Stimulated activated CD8-positive, alpha-beta memory T cell treated with anti-CD3 and anti-CD28 coated beads, Interleukin-12 subunit alpha, Interleukin-12 subunit beta, amount 100 ng/mL, for 4 hours (primary cell): ENCODE measurements around the gene FNBP1.

ENCODE experiments used
- DNase-seq: peaks from one replicate; pipeline ENCODE4 v3.0.0-alpha.2; 2020; ENCODE audit warnings: low read depth

The FNBP1 gene

DNA sequence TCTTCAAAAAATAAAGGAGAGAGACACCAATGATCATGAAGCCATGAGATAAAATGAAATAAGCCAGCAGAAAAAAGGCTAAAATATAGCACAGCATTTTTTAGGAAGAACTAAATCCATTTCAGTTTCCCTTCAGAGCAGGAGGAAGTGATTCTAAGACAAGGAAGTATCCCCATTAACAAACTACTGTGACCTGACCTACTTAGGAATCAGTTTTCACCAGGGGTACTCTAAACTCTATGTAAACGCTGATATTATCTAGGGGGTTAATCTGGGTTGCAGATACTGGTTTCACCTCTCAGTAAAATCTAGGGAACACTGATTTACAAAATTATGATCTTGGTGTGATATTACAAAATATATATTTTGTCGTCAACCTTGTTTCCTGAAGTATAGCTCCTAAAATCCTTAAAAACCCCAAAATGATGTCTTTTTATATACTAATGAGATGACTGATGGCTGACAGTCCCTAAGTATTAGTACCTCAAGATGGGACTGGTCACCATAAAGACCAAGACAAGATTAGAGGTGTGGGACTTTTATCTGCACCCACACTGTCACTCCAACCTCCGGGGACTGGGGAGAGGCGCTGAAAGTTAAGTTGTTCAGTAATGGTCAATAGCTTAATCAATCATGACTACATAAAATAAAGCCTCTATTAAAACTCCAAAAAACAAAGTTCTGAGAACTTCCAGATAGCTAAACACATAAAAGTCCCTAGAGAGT lies 2.9 kb upstream of the FNBP1 start:
- DNase-seq = no peak

DNA sequence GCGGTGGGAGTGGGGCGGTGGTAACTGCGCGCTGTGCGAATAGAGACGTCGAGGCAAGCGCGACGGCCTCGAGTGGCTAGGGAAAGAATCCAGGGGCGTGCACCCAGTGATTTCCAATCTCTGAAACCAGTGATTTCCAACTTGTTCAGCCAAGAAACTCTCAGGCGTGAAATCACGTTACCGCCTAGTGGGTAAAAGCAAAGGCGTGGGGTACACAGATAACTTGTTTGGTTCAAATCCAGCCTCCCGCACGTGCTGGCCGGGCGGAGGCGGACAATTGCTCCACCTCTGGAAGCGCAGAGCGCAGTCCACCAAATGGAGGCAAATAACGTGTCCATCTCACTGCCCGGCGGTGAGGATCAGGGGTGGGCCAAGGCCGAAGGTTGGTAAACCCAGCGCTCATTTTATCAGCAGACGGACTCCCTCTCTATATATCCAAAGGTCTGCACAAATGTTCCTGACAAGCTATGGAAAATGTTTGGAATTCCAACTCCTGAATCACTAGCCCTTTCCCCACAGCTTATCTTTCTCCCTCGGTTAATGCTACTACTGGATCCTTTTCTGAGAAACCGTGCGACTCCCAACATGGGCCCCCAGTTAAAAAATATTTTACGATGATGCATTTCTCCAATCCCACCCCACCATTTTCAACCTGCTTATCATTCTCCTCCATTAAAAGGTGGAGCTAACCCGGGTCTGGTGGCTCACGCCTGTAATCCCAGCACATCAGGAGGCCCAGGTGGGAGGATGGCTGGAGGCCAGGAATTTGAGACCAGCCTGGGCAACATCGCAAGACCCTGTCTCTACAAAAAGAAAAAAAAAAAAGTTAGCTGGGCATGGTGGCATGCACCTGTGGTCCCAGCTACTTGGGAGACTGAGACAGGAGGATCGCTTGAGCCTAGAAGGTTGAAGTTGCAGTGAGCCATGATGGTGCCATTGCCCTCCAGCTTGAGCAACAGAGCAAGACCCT lies 950 bp upstream of the FNBP1 start:
- no peak for DNase-seq

- no peak for DNase-seq
Observed at GRCh38 chr9:130042406-130042884, 544 bp downstream of the FNBP1 start.

GRCh38 chr9:130041648-130042405 lies 1.2 kb downstream of the FNBP1 start:
- DNase-seq = no peak

- no peak for DNase-seq
Observed at GRCh38 chr9:130040984-130041647, 1.9 kb downstream of the FNBP1 start.

GRCh38 chr9:130039528-130040147 lies 3.4 kb downstream of the FNBP1 start:
- no peak for DNase-seq

- no peak for DNase-seq
Observed at GRCh38 chr9:130036099-130036498, 6.9 kb downstream of the FNBP1 start.

GRCh38 chr9:130034570-130034969 lies 8.4 kb downstream of the FNBP1 start:
- no peak for DNase-seq

GRCh38 chr9:130030651-130031127 lies 12.3 kb downstream of the FNBP1 start:
- no peak for DNase-seq

DNA sequence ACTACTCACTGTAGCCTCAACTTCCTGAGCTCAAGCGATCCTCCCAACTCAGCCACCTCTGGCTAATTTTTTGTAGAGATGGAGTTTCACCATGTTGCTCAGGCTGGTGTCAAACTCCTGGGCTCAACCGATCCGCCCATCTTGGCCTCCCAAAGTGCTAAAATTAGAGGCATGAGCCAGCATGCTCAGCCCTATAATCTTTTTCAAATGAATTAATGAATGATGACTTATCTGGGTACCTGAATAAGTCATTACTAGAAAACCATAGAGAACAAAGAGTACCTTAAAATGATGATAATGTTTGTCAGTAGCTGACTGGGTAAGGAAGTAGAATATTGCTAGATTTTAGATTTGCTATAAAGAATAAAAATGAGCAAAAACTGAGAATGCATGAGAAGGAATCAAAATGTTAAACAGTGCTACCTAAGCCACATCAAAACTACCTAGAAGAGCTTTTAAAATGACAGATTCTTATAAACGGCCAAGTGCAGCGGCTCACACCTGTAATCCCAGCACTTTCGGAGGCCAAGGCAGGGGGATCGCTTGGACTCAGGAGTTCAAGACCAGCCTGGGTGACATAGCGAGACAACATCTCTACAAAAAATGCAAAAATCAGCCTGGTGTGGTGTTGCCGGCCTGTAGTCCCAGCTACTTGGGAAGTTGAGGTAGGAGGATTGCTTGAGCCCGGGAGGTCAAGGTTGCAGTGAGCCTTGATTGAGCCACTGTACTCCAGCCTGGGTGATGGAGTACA lies 13.6 kb downstream of the FNBP1 start:
- DNase-seq = no peak

GRCh38 chr9:130028493-130029222 lies 14.3 kb downstream of the FNBP1 start:
- no peak for DNase-seq

GRCh38 chr9:130027533-130028365 lies 15.2 kb downstream of the FNBP1 start:
- no peak for DNase-seq

DNA sequence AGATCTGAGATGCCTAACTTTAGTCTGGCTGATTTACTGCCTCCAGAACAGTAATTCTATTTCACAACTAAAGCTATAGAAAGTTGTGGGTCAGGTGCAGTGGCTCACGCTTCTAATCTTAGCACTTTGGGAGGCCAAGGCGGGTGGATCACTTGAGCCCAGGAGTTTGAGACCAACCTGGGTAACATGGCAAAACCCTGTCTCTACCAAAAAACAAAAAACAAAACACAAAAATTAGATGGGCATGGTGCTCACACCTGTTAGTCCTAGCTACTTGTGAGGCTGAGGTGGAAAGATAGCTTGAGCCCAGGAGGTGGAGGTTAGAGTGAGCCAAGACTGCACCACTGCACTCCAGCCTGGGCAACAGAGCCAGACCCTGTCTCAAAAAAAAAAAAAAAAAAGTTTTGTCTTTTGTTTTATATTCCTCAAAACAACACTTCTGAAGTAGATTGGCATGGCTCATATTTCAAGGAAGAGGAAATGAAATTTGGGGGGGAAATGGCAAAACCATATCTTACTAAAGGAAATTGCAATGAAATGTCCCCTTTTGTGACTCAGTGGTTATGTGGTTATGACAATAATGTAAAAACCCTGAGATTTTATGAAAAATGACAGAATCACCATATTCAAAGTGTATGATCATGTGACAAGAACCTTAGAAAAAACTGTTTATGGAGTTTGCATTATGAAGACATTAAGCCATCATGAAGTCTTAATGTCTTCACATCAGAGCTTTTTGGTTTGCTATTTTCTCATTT lies 16.2 kb downstream of the FNBP1 start:
- DNase-seq = no peak

- DNase-seq = no peak
Observed at GRCh38 chr9:130024597-130024994, 18.4 kb downstream of the FNBP1 start.

DNA sequence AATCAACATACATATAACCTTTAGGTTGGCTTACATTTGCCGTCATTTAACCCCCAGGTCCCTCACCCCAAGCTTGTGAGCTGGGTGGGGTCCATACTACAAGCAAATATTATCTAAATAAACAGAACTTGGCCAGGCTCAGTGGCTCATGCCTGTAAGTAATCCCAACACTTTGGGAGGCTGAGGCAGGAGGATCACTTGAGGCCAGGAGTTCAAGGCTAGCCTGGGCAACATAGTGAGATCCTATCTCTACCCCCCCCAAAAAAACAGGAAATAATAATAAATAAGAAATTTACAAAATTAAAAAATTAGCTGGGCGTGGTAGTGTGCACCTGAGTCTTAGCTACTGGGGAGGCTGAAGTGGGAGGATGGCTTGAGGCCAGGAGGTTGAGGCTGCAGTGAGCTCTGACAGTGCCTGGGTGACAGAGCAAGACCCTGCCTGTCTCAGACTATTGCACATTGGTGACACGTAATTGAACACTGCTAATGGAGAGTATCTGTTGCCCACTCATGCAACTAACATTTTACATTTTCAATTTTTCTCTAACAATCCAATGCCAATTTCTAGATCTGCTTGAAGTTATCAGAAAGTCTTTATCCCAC lies 18.9 kb downstream of the FNBP1 start:
- DNase-seq = no peak

GRCh38 chr9:130023144-130023787 lies 19.7 kb downstream of the FNBP1 start:
- no peak for DNase-seq

DNA sequence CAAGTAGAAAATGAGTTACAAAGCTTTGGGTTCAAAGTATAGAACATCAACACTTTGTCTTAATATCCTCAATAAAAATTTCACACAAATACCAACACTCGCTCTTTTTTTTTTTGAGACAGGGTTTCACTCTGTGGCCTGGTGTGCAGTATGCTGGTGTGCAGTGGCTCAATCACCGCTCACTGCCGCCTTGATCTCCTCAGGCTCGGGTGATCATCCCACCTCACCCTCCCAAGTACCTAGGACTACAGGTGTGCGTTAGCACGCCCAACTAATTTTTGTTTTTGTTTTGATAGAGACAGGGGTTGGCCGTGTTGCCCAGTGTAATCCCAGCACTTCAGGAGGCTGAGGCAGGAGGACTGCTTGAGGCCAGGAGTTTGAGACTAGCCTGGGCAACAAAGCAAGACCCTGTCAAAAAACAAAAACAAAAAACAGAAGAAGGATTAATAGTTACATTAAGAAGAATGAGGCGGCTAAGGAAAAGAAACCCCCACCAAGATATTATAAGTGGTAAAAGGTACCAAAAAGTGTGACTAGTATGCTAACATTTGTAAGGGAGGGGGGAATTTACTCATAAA lies 20.3 kb downstream of the FNBP1 start:
- DNase-seq = no peak
